NCI-H128 (cell line): ENCODE results near the gene RPGRIP1L.

Experiments used
- DNase-seq: peaks from one replicate; lab custom pipeline; 2025; ENCODE audit not compliant: unreplicated experiment; lab: John Stamatoyannopoulos, UW

RPGRIP1L gene

DNA sequence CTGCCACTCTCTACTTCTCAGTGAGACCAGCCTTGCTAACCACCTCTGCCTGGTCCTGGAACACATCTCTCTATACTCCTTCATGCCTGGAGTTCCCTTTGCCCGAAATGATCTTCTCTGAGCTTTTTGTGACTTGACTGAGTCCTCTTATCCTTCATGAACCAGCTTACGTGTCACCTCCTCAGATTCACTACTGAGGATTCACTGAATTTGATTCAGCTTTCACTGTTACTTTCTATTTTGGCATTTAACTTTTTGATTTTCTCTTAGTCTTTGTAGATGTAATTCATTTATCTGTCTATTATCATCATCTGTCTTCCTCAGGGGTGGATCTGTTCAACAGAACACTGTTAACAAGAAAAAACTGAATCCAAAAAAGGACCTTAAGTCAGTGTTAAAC is 95.6 kb downstream of the RPGRIP1L start:
- no peak for DNase-seq

DNA sequence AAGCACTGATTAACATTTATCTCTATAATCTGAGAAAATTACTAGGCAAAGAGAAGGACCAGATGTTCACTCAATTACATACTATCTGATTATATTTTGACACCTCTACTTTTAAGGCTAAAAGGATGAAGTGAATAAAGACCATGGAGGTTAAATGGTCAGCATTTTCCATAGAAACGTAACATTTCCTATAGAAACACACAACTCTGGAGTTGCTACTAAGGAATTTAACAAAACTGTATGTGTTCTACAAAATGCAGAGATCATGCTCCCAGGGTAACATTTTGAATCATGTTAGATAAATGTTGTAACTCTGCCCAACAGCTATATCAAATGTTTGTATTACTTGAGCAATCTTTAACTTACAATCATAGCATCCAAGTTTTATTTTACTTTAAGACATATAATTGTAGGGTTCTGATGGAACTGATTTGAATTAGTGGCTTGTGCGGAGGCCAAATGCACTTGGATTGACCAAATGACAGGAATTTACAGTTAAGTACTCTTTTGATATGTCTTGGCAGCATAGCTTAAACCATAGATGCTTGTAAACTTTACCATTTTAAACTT is 97.7 kb downstream of the RPGRIP1L start:
- DNase-seq = no peak

DNA sequence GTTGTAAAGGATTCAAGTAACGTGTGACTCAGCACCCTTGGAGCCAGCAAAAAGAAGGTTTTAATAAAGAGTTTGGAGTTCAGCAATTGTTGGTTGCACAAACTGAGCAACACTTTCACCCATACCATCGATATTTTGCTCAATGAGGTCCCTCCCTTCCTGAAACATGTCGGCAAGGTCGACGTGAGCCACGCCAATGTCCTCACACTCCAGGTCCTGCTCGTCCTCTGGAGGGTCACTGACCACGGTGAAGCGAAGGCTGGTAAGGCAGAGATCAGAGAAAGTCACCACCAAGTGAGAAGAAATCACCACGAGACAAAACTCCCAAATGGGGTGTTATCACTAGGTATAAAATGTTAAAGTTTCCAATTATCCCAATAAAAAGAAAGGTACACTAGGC is 98.3 kb downstream of the RPGRIP1L start:
- no peak for DNase-seq

DNA sequence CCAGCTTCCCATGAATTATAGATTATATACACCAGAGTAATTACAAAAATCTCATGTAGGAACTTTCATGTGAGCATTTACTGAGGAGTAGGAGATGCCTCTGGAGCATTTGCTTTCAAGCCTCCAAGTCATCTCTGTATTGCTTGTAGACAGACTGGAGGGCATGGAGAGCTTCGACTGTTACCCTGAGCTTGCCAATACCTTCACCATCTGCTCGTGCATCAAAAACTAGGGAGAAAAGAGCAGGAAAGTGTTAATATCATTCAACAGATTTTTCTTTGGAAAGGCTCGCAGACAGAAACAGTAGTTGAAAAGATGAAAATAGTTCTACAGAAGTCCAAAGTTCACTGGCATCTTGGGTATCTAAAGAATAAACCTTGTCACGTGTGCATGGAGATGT is 101.7 kb downstream of the RPGRIP1L start:
- no peak for DNase-seq

DNA sequence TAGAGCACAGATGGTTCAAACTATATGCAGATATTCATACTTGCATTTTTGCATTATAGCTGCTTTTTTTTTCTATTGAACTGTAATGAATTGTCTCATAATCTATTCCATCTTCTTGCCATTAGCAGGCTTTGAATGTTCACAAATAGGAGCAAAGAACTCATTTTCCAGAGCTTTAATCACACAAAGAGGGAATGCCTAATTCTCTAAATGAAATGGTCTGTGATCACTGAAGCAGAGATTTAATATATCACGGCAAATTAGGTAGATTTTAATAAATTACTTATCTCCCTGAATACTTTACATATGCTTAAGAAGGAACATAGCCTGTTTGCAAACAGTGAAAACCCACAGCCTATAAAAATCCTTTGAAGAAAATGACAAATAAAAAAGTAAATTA is 103.0 kb downstream of the RPGRIP1L start:
- no peak for DNase-seq

DNA sequence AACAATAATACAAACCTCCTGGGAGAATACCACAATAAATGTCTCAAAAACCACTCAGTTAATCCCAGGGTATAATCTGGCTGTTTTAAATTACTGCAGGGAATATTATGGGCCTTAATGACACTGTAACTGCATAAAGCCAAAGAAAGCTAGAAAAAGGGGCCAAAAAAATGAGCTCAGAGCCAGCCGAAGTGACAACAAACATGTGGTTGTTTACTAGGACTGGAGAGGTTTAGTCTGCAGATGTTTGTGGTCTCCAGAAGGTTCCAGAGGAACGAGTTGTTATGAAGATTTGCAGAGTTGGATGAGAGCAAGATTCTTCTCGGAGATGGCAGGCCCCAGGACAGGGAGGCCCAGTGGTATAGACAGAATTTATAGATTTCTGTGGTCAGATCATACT is 103.5 kb downstream of the RPGRIP1L start:
- no peak for DNase-seq

DNA sequence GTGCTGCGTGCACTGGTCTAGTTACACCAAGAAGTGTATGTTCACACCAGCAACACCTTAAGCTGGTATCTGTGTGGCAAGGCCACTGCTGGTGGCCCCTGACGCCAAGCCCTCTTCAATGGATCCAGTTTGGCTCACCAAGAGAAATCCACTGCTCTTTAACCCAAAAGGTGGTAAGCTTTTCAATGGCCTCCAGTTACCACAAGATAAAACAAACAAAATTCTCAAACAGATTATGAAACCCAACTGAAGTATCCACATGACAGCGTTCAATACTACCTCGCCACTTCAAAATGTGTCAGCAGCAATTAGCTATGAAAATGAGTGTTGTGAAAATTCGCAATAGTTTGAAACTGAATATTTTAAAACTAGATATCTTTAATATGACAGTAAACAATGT is 104.1 kb downstream of the RPGRIP1L start:
- no peak for DNase-seq

DNA sequence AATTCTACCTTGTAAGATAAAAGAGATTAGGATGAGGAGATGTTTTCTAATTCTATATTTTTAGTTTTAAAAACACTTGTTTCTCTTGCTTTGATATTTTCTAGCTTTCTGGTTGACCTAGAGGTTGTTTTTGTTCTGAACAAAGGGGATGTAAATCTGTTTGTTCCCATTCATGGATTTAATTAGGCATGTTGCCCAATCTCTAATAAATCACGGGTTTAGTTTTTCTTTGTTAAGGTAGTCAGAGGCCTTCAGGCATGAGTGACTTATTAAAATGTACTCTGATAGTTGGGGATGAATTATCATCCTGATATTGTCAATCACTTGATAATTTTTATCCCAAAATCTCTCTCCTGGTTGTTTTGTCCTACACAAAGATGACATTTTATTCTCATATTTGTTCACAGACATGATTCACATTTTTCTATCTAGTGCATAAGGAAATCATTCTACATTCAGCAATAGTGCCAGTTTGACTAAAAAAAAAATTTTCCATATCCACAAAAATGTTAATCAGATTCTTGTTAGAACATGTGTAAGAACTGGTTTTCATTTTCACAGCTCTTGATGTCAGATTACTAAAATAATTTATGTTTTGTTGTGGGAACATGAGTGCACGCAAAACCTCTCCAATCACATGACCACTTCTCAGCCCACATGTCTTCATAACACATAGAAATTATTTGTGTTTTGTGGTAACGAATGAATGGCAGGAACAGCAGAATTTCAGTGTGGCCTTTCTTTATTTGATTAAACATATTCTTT is 105.0 kb downstream of the RPGRIP1L start:
- DNase-seq = no peak

DNA sequence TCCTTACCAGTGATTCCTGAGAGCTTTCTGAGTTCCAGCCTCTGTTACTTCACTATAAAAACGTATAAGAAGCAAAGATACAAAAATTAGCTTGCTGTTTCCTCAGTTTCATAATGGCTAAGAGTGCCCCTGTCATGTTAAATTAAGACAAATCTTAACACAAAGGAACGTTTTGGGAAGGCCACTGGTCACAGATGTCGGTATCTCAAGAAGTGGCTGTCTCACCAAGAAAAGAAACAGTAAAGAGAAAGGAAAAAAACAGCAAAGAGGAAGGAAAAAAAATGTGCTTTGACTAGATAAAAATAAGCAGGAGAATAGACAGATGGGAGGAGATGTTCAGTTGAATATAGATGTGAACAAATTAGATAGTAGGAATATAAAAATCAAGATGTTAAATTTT is 105.9 kb downstream of the RPGRIP1L start:
- no peak for DNase-seq

DNA sequence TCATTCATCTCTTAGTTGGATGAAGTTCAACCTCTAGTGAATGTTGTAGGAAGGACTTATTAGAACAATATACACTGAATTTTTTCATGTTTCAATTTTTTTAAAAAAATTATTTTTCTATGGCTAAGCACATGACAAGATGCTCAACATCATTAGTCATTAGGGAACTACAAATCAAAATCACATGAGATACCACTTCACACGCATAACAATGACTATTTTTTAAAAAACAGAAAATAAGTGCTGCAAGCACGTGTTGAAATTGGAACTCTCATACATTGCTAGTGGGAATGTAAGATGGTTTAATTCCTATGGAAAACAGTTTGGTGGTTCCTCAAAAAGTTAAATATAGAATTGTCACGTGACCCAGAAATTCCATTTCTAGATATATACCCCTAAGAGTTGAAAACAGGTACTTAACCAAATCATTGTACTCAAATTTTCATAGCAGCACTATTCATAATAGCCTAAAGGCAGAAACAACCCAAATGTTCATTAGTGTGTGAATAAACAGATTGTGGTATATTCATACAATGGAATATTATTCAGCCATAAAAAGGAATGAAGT is 115.5 kb downstream of the RPGRIP1L start:
- DNase-seq = no peak

DNA sequence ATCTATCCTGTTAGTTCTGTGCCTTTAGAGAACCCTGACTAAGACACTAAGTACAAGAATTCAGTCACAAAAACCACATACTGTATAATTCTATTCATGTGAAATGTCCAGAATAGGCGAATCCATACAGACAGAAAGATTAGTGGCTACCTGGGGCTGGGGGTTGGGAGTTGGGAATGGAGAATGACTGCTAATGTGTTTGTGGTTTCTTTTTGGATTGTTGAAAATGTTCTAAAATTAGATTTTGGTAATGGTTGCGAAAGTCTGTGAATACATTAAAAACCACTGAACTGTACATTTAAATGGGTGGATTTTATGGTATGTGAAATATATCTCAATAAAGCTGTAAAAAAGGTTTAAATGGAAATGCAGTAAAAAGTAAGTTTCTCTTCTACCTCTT is 120.3 kb downstream of the RPGRIP1L start:
- no peak for DNase-seq

DNA sequence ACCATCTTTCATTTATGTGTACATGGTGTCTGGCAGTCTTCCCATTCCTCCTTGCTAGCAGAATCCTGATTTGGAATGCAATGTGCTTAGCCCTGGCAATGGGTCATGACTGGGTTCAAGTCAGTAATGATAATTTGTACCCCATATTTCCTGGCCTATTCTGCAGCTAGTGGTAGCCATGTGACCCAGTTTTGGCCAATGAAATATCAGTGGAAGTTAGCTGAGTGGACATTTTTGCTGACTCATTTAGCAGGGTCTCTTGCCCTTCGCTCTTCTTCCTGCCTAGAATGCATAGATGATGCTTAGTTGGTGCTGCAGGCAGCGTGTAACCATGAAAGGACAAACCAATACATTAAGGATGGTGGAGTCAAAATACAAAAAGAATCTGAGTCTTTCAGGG is 121.9 kb downstream of the RPGRIP1L start:
- DNase-seq = no peak

DNA sequence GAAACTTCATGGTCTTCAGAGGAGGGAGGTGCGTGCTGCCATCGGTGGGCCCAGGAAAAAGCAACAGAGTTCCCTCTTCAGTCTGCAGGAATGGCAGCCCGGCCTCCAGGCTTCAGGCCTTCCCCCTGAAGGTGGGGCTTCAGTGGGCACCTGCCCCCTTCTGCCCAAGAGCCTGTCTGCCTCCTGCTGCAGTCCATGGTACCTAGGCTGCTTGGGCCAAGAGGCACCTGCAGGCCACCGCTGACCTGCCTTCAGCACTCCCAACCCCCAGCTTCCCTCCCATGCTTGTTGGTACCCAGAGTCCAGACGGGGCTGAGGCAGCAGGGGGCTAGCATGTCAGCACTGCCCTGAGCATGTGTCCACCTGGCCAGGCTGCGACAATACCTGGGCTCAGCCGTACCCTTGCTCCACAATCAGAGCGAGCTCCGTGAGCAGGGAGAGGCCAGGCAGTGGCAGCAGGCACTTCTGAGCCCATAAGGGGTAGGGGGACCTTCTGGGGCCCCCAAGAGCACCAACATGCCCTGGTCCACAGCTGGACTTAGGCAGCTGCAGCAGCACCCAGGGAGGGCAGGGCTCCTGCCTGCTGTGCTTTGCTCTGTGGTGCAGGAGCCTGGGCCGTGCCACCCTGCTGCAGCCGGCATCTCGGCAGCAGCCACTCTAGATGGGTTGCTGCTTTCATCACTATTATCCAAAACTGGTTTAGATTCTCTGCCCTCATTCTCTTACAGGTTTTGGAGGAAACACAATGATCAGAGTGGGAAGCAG is 123.4 kb downstream of the RPGRIP1L start:
- DNase-seq = no peak

DNA sequence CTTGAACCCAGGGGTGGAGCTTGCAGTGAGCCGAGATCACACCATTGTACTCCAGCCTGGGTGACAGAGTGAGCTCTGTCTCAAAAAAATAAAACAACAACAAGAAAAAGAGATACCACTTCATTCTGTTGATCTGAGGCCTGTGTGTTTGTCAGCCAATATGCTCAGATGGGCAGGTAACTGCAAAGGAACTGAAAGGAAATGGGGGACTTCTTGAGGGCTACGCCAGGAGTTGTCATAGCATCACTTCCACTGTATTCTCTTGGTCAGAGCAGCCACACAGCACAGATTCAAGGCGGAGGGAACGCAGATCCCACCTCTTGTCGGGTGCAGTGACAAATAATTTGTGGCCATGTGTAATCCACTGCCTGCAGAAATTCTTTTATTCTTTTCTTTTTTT is 126.8 kb downstream of the RPGRIP1L start:
- DNase-seq = no peak

DNA sequence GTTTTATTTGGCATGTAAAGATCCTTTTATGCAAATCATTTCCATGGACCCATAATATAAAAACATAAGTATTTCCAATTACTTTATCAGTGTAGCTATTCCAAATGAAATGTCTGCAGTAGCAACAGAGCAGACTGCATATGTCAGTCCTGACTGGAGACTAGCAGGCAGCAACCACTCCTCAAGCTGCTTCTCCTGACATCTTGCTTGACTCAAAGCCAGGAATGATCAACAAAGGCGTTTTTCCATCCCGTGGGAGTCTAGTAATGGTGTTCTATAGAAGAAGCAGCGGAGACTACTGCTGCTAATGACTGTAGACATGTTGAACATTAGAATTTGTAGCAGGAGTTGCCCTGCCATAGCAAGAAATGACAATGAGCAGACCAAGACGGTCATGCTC is 127.4 kb downstream of the RPGRIP1L start:
- DNase-seq = no peak

DNA sequence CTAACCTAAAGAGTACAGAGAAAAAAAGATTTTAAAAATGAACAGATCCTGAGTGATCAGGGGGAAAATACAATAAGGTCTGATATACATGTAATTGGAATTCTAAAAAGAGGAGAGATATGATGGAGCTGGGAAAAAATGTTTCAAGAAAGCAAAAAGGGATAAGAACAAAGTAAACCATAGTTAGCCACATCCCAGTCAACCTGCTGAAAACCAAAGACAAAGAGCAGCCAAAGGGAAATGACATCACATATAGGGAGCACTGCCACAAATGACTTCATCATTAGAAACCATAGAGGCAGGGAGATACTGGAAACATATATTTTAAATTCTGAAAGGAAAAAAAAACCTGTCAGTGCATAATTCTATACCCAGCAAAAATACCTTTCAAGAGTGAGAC is 131.9 kb downstream of the RPGRIP1L start:
- no peak for DNase-seq

DNA sequence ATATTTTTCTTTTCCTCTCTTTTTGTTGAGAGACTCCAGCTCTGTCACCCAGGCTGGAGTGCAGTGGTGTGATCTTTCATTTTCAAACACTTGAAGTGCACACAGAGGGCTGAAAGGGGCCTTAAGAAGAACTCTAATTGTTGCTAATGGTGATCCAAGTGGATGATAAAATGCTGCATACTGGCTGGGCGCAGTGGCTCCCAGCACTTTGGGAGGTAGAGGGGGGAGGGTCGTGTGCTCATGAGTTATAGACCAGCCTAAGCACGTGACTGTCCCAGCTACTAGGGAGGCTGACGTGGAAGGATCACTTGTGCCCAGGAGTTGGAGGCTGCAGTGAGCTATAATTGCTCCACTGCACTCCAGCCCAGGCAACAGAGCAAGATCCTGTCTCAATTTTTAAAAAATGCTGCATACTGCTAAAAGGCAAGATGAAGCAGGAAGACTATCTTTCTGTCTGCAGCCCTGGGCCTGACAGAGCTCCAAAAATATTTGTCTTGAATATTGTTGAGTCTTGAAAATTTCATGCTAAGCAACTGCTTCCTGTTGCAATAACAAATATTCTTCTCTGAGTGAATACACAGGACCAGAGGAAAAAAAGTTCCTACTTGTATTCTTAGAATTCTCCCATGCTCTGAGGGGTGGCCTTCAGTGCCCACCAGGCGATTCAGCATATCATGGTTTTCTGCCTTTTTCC is 137.0 kb downstream of the RPGRIP1L start:
- peak; percentile 7 for DNase-seq

DNA sequence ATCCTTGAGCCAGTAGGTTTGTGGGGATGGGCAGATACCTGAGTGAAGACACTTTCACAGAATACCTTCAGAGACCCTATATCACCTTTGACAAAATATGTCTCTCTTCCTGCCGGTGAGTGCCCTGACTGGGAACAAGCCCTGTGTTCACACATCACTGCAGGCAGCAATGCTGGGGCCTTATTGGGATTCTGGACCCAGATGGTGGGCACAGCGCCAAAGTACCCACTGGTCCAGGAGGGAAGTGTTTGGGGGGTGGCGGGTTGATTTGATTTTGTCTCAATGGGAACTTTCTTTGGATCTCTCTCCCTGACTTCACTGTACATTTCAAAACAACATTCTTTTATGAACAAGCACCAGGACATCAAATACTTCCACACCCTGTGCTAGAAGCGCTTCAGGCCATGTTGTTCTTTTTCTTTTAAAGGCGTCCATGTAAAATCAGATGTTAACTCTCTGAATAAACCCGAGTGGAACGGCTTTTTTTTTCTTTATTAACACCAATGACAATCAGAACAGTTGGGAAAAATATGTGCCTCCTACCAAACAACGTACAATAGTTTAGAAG is 138.3 kb downstream of the RPGRIP1L start:
- DNase-seq = no peak

DNA sequence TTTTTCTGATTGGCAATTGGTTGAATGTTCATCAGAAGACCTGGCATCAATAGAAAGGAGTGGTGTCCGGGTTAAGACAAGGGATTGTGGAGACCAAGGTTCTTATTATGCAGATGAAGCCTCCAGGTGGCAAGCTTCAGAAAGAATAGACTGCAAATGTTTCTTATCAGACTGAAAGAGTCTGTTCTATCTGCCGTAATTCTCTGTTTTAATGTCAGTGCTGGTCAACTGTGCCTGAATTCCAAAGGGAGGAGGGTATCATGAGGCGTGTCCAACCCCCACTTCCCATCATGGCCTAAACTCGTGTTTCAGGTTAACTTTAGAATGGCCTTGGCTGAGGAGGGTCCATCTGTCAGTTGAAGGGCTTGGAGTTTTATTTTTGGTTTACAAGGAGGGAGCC is 140.2 kb downstream of the RPGRIP1L start:
- no peak for DNase-seq

DNA sequence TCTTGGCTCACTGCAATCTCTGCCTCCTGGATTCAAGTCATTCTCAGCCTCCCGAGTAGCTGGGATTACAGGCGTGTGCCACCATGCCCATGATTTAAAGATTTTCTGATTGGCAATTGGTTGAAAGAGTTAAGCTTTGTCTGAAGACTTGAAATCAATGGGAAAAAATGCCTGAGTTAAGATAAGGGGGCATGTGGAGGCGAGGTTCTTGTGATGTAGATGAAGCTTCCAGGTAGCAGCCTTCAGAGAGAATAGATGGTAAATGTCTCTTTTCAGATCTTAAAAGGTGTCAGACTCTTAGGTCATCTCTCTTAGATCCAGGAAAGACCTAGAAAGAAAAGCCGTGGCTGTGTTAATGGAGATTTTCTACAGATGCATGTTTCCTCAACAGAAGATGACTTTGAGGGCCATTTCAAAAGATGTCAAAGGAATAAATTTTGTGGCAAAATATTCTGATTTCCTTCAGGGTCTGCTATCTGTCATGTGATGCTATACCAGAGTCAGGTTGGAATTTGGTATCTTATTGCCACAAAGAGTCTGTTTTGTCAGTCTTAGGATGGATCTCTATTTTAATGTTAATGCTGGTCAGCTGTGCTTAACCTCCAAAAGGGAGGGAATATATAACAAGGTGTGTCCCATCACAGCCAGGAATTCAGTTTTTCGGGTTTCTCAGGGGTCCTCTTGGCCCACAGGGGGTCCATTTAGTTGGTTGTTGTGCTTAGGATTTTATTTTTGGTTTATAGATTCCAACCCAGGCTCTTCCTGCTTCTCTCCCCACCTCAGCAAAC is 142.4 kb downstream of the RPGRIP1L start:
- DNase-seq = no peak
